Heart right ventricle (tissue), 16 donors: Measurements from ENCODE around the gene CYP2J2. TPM values are rescaled to one million over a fixed set of nuclear protein-coding genes. Genes with fewer than 3 reads are reported as not detected.

Experiments used
- ATAC-seq, 8 donors: fragments of 200-7000 bp; cut with Tn5 transposase; one replicate each; pipeline ENCODE4 v1.9.1; 2020; ENCODE audit warnings: mild to moderate bottlenecking in 8 of 8, moderate library complexity in 8 of 8, moderate number of reproducible peaks in 1 of 8
- DNase-seq, 2 donors: peaks; one replicate each; pipeline ENCODE4 v3.0.0-alpha.2; 2020
- H3K27ac ChIP-seq, 10 donors: fragments of 200-600 bp; sonication (generic) in 2 of 10; one replicate each; pipeline versions ENCODE4 v1.5.0 to v1.8.0; 2020 to 2022; ENCODE audit warnings: mild to moderate bottlenecking in 3 of 10
- H3K27me3 ChIP-seq, 7 donors: fragments of 200-600 bp; one replicate each; pipeline ENCODE4 v1.8.0; 2021 to 2022; ENCODE audit warnings: mild to moderate bottlenecking in 2 of 7
- H3K36me3 ChIP-seq, 9 donors: fragments of 200-600 bp; sonication (generic) in 1 of 9; one replicate each; pipeline versions ENCODE4 v1.5.0 to v1.8.0; 2020 to 2022; ENCODE audit warnings: mild to moderate bottlenecking in 2 of 9
- H3K4me1 ChIP-seq, 9 donors: fragments of 200-600 bp; sonication (generic) in 1 of 9; one replicate each; pipeline versions ENCODE4 v1.5.0 to v1.8.0; 2020 to 2022; ENCODE audit warnings: mild to moderate bottlenecking in 4 of 9
- H3K4me3 ChIP-seq, 10 donors: fragments of 200-600 bp; sonication (generic) in 2 of 10; one replicate each; pipeline versions ENCODE4 v1.5.0 to v1.8.0; 2020 to 2022; ENCODE audit warnings: mild to moderate bottlenecking in 7 of 10, moderate library complexity in 2 of 10
- H3K9me3 ChIP-seq, 11 donors: fragments of 200-600 bp in 10 of 11; sonication (generic) in 2 of 11; one replicate each; pipeline versions ENCODE4 v1.5.0 to v1.8.0; 2013 to 2022; ENCODE audit warnings: mild to moderate bottlenecking in 2 of 11, control low read depth in 1 of 11, moderate library complexity in 1 of 11
- WGBS, 2 donors: extraction: QIAGEN DNeasy Blood & Tissue Kit; methylation state at CpG; one replicate each; pipeline ENCODE4 v1.1.7; 2013; ENCODE audit warnings: inconsistent platforms in 1 of 2; 5-methylcytosine and 5-hydroxymethylcytosine counted together
- intact Hi-C, 10 donors: fragments of 100-400 bp; cut with DNase I; formaldehyde crosslinking; loops; one replicate each; pipeline versions ENCODE4 v1.11.1 to v1.14.2; 2022
- polyA plus RNA-seq, 2 donors: library from polyadenylated mRNA; stranded (reverse); fragments of 200-250 nt; gene quantifications; one replicate each; pipeline ENCODE4 v1.2.3, GENCODE V29; 2013
- total RNA-seq, 10 donors: library from RNA; stranded (reverse); fragmentation: NEBNext Ultra II Directional in 3 of 10; extraction: Animal tissue kit (Norgen Biotek cat#: 25700) in 3 of 10; gene quantifications; one replicate each; pipeline versions ENCODE4 v1.2.1 to v1.2.4, GENCODE V29; 2021 to 2023
- TF ChIP-seq, protein P1 (sequence below), 9 donors: fragments of 200-600 bp; sonication (generic) in 2 of 9; IDR thresholded peaks; one replicate each; pipeline versions ENCODE4 v1.5.0 to v1.8.0; 2021 to 2022; ENCODE audit warnings: antibody characterized with exemption in 9 of 9, mild to moderate bottlenecking in 5 of 9, moderate library complexity in 1 of 9
- donor health status: Arrhythmogenic right ventricular cardiomyopathy.
- donor health status: ischemic (EF 13 %, LVEDD 7.1; RV severe dilation, severe dysfunction).
- donor health status: healthy with polysubstance abuse.
- donor health status: DM: no; HTN: yes; CAD: no.
- donor health status: DM: no; HTN: no; CAD: no.
- donor health status: ischemic (EF 25% LVEDD 6.9; RV normal size, moderate dysfunction).
- donor health status: ischemic (EF 25% LVEDD 5.7; RV mildly dilated, moderate dysfunction).
- donor health status: healthy.
- donor health status: DM: yes; HTN: yes; CAD: no.
- donor health status: Ischemic cardiomyopathy.
- donor health status: ischemic (EF 35%, LVEDD 5.7; RV mildly dilated, moderate dysfunction).
- donor health status: nonischemic (EF 11% LVEDD 7.7; RV severe dilation, severe dysfunction).
- donor health status: DM: yes; HTN: yes; CAD: no.
- donor health status: PGD.
- donor health status: ischemic (EF 29% LVEDD 5.4; RV normal size, mild dysfunction).
- donor health status: nonischemic (EF 23%, LVEDD 6.1; RV moderate dilation, normal function).

CYP2J2 gene
- total and polyA plus RNA-seq, 12 donors: 24.0 to 212 (median 130) TPM

DNA sequence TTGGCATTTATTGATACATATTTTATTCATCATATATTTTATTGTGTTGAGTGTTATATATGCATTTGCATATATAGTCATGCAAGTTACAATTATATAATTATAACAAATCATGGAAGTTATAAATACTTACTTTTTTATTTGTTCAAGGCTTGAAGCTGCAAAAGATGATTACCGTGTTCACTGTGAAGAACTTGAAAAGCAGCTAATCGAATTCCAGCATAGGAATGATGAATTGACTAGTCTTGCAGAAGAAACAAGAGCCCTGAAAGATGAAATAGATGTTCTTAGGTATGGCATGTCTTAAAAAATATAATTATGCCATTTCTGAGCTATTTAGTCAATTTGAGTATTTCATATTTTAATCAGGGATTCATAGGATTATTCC lies 79.7 kb downstream of the CYP2J2 start:
- intact Hi-C loops: no loop called here
- TF ChIP-seq, protein P1, sequence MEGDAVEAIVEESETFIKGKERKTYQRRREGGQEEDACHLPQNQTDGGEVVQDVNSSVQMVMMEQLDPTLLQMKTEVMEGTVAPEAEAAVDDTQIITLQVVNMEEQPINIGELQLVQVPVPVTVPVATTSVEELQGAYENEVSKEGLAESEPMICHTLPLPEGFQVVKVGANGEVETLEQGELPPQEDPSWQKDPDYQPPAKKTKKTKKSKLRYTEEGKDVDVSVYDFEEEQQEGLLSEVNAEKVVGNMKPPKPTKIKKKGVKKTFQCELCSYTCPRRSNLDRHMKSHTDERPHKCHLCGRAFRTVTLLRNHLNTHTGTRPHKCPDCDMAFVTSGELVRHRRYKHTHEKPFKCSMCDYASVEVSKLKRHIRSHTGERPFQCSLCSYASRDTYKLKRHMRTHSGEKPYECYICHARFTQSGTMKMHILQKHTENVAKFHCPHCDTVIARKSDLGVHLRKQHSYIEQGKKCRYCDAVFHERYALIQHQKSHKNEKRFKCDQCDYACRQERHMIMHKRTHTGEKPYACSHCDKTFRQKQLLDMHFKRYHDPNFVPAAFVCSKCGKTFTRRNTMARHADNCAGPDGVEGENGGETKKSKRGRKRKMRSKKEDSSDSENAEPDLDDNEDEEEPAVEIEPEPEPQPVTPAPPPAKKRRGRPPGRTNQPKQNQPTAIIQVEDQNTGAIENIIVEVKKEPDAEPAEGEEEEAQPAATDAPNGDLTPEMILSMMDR (IDR thresholded peaks at IDR 0.05): no peak
- Histone ChIP-seq H3K36me3 (no peaks in the 10 kb centered on the region), H3K9me3 (peaks cover 0 to 6% (median 0%) of the 10 kb centered on the region in 11 donors), H3K4me3 (no peak overlapping the region), H3K27ac (no peak overlapping the region), H3K4me1 (no peaks in the 10 kb centered on the region), H3K27me3 (no peaks in the 10 kb centered on the region)
- DNase-seq (no peak), ATAC-seq (no peak)
- WGBS, 2 donors: 93 to 95% methylated on average over 2 of the region's 2 CpGs

DNA sequence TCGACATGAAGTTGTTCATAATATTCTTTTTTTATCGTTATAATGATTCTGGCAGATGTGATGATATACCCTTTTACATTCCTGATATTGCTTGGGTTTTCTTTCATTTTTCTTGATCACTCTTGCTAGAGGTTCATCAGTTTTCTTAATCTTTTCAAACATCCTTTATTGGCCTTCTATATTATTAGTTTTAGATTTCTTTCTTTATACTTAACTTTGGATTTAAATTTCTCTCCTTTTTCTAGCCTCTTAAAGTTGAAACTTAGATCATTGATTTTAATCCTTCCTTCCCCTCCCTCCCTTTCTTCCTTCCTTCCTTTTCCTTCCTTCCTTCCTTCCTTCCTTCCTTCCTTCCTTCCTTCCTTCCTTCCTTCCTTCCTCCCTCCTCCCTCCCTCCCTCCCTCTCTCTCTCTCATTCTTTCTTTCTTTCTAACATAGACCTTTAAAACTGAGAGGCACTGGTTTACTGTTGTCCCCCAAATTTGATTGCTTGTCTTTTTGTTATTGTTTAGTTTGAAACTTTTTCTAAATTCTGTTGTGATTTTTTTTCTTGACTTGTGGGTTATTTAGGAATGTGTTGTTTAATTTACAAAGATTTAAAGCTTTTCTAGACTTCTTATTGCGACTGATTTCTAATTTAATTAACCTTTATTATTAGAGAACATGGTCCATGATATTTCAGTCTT lies 80.2 kb downstream of the CYP2J2 start:
- DNase-seq: no peak
- Histone ChIP-seq H3K36me3 (no peaks in the 10 kb centered on the region), H3K4me3 (no peak overlapping the region), H3K27ac (no peak overlapping the region), H3K9me3 (peaks cover 0 to 6% (median 0%) of the 10 kb centered on the region in 11 donors), H3K4me1 (no peaks in the 10 kb centered on the region), H3K27me3 (no peaks in the 10 kb centered on the region)
- no peak for ATAC-seq
- intact Hi-C loops: no loop called here
- TF ChIP-seq, protein P1 (IDR thresholded peaks at IDR 0.05): no peak
- 91 to 96% methylated on average over 3 of the region's 3 CpGs for WGBS, 2 donors

DNA sequence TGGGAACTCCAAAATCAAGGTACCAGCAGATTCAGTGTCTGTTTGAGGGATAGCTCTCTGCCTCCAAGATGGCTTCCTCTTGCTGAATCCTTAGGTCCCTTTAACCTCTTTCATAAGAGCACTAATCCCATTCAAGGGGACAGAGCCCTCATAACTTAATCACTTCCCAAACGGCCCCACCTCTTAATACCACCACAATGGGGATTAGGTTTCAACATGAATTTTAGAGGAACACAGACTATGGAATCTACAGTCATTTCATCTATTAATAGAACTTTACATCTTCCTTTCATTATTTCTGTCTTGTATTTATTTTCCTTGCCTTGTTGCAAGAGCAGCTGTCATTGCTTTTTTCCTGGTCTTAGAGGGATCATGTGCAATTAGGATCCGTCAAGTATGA lies 81.5 kb downstream of the CYP2J2 start:
- TF ChIP-seq, protein P1 (IDR thresholded peaks at IDR 0.05): no peak
- no peaks in the 10 kb centered on the region for H3K27me3 ChIP-seq
- no peak overlapping the region for H3K27ac ChIP-seq
- 66 to 70% methylated on average over 2 of the region's 2 CpGs for WGBS, 2 donors
- ATAC-seq (no peak), DNase-seq (no peak)
- H3K36me3 ChIP-seq: no peaks in the 10 kb centered on the region
- no peaks in the 10 kb centered on the region for H3K9me3 ChIP-seq
- intact Hi-C loops: no loop called here
- H3K4me3 ChIP-seq: no peak overlapping the region
- H3K4me1 ChIP-seq: no peaks in the 10 kb centered on the region

Other genes with a start within 250 kb of the CYP2J2 start
- 1 to 10 TPM; 1.2 to 6.1 (median 3.4) TPM for gene HOOK1, start 111.8 kb downstream of the CYP2J2 start, total RNA-seq
- gene HOOK1, start 111.8 kb downstream of the CYP2J2 start, polyA plus RNA-seq: 1 to 10 TPM in 1 of 2 donors, under 1 TPM in 1; 0.61 to 2.9 TPM
- gene C1orf87, start 147.0 kb upstream of the CYP2J2 start, total RNA-seq: not detected
- gene C1orf87, start 147.0 kb upstream of the CYP2J2 start, polyA plus RNA-seq: not detected